ENCODE measurements around the gene CAMTA1. TPM values are rescaled to one million over a fixed set of nuclear protein-coding genes. Genes with fewer than 3 reads are reported as not detected.

The CAMTA1 gene
- polyA plus RNA-seq, 1 donor from 2014 or later = 162 TPM

GRCh38 chr1:7528386-7529198 lies 743.3 kb downstream of the CAMTA1 start:
- H3K9ac ChIP-seq (ENCODE audit: low read length) = no peak overlapping the region
- H3K9me2 ChIP-seq (ENCODE audit: insufficient read depth, low read length) = no peaks in the 10 kb centered on the region
- H3K4me2 ChIP-seq (ENCODE audit: low read length) = no peak overlapping the region
- no peak for TF ChIP-seq SMC3 (conservative IDR thresholded peaks at IDR 0.05; ENCODE audit: poor library complexity)
- no peak for TF ChIP-seq EP300 (conservative IDR thresholded peaks at IDR 0.05; ENCODE audit: poor library complexity, severe bottlenecking)
- TF ChIP-seq, protein P1, sequence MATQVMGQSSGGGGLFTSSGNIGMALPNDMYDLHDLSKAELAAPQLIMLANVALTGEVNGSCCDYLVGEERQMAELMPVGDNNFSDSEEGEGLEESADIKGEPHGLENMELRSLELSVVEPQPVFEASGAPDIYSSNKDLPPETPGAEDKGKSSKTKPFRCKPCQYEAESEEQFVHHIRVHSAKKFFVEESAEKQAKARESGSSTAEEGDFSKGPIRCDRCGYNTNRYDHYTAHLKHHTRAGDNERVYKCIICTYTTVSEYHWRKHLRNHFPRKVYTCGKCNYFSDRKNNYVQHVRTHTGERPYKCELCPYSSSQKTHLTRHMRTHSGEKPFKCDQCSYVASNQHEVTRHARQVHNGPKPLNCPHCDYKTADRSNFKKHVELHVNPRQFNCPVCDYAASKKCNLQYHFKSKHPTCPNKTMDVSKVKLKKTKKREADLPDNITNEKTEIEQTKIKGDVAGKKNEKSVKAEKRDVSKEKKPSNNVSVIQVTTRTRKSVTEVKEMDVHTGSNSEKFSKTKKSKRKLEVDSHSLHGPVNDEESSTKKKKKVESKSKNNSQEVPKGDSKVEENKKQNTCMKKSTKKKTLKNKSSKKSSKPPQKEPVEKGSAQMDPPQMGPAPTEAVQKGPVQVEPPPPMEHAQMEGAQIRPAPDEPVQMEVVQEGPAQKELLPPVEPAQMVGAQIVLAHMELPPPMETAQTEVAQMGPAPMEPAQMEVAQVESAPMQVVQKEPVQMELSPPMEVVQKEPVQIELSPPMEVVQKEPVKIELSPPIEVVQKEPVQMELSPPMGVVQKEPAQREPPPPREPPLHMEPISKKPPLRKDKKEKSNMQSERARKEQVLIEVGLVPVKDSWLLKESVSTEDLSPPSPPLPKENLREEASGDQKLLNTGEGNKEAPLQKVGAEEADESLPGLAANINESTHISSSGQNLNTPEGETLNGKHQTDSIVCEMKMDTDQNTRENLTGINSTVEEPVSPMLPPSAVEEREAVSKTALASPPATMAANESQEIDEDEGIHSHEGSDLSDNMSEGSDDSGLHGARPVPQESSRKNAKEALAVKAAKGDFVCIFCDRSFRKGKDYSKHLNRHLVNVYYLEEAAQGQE (IDR thresholded peaks at IDR 0.05; ENCODE audit: borderline replicate concordance) = no peak
- H2AFZ ChIP-seq (ENCODE audit: low read depth, low read length) = no peak overlapping the region
- no peaks in the 10 kb centered on the region for H4K20me1 ChIP-seq (ENCODE audit: insufficient read depth)
- H3K9me3 ChIP-seq (ENCODE audit: low read length) = no peaks in the 10 kb centered on the region
- H3K79me2 ChIP-seq (replicated peaks; ENCODE audit: insufficient read depth, low read length) = no peaks in the 10 kb centered on the region
- H3F3A ChIP-seq (ENCODE audit: insufficient read depth, low read length, poor library complexity, severe bottlenecking) = no peaks in the 10 kb centered on the region
- H3K27ac ChIP-seq (ENCODE audit: low read length) = no peak overlapping the region
- no peaks in the 10 kb centered on the region for H3K36me3 ChIP-seq (ENCODE audit: insufficient read depth, low read length)
- H3K4me3 ChIP-seq (ENCODE audit: low read length) = no peak overlapping the region
- no peaks in the 10 kb centered on the region for H3K27me3 ChIP-seq (ENCODE audit: insufficient read depth, low read depth, low read length)

DNA sequence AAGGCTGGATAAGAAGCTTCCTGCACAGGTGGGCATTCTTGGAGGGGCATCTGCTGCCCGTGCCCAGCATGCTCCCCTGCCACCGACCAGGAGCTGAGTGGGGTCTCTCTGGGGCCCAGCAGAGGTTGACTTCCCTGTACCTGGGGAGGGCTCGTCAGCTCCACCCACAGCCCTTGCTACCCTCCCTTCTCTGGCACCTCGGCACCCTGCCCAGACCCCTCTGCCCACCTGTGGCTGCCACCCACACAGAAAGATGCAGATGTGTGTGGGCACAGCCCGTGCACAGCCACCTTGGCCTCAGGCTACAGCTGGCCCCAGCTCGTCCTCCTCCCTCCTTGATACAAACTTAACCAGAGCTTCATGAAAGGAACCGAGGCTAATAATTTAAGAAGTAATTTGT lies 744.7 kb downstream of the CAMTA1 start:
- H3K9me3 ChIP-seq (ENCODE audit: low read length) = no peaks in the 10 kb centered on the region
- H3K4me2 ChIP-seq (ENCODE audit: low read length) = no peak overlapping the region
- no peak overlapping the region for H3K4me3 ChIP-seq (ENCODE audit: low read length)
- no peak overlapping the region for H2AFZ ChIP-seq (ENCODE audit: low read depth, low read length)
- TF ChIP-seq MXI1 (conservative IDR thresholded peaks at IDR 0.05; ENCODE audit: poor library complexity, severe bottlenecking) (no peak), RAD21 (conservative IDR thresholded peaks at IDR 0.05) (no peak), SMC3 (conservative IDR thresholded peaks at IDR 0.05; ENCODE audit: poor library complexity) (no peak), CTCF (IDR thresholded peaks at IDR 0.05; ENCODE audit: poor library complexity, severe bottlenecking) (no peak), EZH2 (IDR thresholded peaks at IDR 0.05; ENCODE audit: borderline replicate concordance, insufficient read depth, low read length, poor library complexity, severe bottlenecking) (no peak), EP300 (conservative IDR thresholded peaks at IDR 0.05; ENCODE audit: poor library complexity, severe bottlenecking) (no peak), POLR2AphosphoS5 (IDR thresholded peaks at IDR 0.05) (no peak), TAF1 (IDR thresholded peaks at IDR 0.05; ENCODE audit: low read depth) (no peak)
- TF ChIP-seq, protein P1 (IDR thresholded peaks at IDR 0.05; ENCODE audit: borderline replicate concordance) = no peak
- no peaks in the 10 kb centered on the region for H3K27me3 ChIP-seq (ENCODE audit: insufficient read depth, low read depth, low read length)
- H3K9me2 ChIP-seq (ENCODE audit: insufficient read depth, low read length) = no peaks in the 10 kb centered on the region
- no peak overlapping the region for H3K27ac ChIP-seq (ENCODE audit: low read length)
- H3K9ac ChIP-seq (ENCODE audit: low read length) = no peak overlapping the region
- no peaks in the 10 kb centered on the region for H4K20me1 ChIP-seq (ENCODE audit: insufficient read depth)
- H3K36me3 ChIP-seq (ENCODE audit: insufficient read depth, low read length) = no peaks in the 10 kb centered on the region
- no peaks in the 10 kb centered on the region for H3F3A ChIP-seq (ENCODE audit: insufficient read depth, low read length, poor library complexity, severe bottlenecking)
- H3K79me2 ChIP-seq (replicated peaks; ENCODE audit: insufficient read depth, low read length) = no peaks in the 10 kb centered on the region

All from neural cell (in vitro differentiated cells).